Measurements from ENCODE around the gene PRR33.

GRCh38 chr11:1918436-1919315, 27.0 kb upstream of the PRR33 start:
- TF ChIP-seq CTCF (IDR thresholded peaks at IDR 0.05; ENCODE audit: low read depth, low read length, poor library complexity, severe bottlenecking) (no peak), EZH2phosphoT487 (IDR thresholded peaks at IDR 0.05; ENCODE audit: borderline replicate concordance, low read length) (no peak)
